Tibial nerve (tissue), 3 donors: Measurements from ENCODE around the gene DNMT3A.

Experiments used
- CTCF ChIP-seq, 5 experiments: fragments of 200-600 bp in 3 of 5; fragments of 450-650 bp in 2 of 5; sonication (generic) in 3 of 5; IDR thresholded peaks; one replicate each; pipeline ENCODE4 v1.5.1; 2016 to 2019; ENCODE audit warnings: antibody characterized with exemption in 5 of 5, mild to moderate bottlenecking in 3 of 5, moderate library complexity in 2 of 5
- POLR2A ChIP-seq, 2 donors: fragments of 450-650 bp; IDR thresholded peaks; one replicate each; pipeline ENCODE4 v1.6.1; 2017; ENCODE audit warnings: antibody characterized with exemption in 2 of 2, mild to moderate bottlenecking in 2 of 2, moderate library complexity in 2 of 2

- no peak for TF ChIP-seq CTCF (IDR thresholded peaks at IDR 0.05)
- TF ChIP-seq POLR2A (IDR thresholded peaks at IDR 0.05): no peak
Measured at GRCh38 chr2:25250331-25251070, 91.2 kb downstream of the DNMT3A start.
